Osteoblast (primary cell): ENCODE measurements around the gene TNFRSF14. TPM values are rescaled to one million over a fixed set of nuclear protein-coding genes. Genes with fewer than 3 reads are reported as not detected.

ENCODE experiments used
- DNase-seq: peaks from one replicate; pipeline ENCODE4 v3.0.0; 2011; ENCODE audit warnings: low spot score, mixed read lengths; ENCODE audit not compliant: insufficient read length; ENCODE audit errors: missing footprints
- H2AFZ ChIP-seq: 2 replicates; pipeline ENCODE4 v1.6.0; 2011; ENCODE audit warnings: mild to moderate bottlenecking, low read length
- H3K27ac ChIP-seq: 2 replicates; pipeline ENCODE4 v1.5.1; 2011; ENCODE audit warnings: mild to moderate bottlenecking, low read depth, low read length, moderate library complexity
- H3K27me3 ChIP-seq: 2 replicates; pipeline ENCODE4 v1.6.0; 2012; ENCODE audit warnings: mild to moderate bottlenecking, control low read depth, inconsistent platforms, low read length, moderate library complexity; ENCODE audit not compliant: insufficient read depth
- H3K36me3 ChIP-seq: 2 replicates; pipeline ENCODE4 v1.5.1; 2011; ENCODE audit warnings: mild to moderate bottlenecking, low read length, control low read depth, moderate library complexity; ENCODE audit not compliant: insufficient read depth
- H3K4me1 ChIP-seq: 2 replicates; pipeline ENCODE4 v1.5.1; 2011; ENCODE audit warnings: mild to moderate bottlenecking, low read length, control low read depth, moderate library complexity; ENCODE audit not compliant: insufficient read depth
- H3K4me2 ChIP-seq: 2 replicates; pipeline ENCODE4 v1.6.0; 2011; ENCODE audit warnings: mild to moderate bottlenecking, low read length; ENCODE audit not compliant: insufficient read depth
- H3K4me3 ChIP-seq: fragments of 200-600 bp; sonication (generic); 3 replicates; pipeline ENCODE4 v1.5.1; 2012; ENCODE audit warnings: mild to moderate bottlenecking, low read length, inconsistent platforms; ENCODE audit not compliant: insufficient read depth
- H3K79me2 ChIP-seq: 2 replicates; pipeline ENCODE4 v1.6.0; 2012; ENCODE audit warnings: mild to moderate bottlenecking, low read length, control low read depth, inconsistent platforms; ENCODE audit not compliant: insufficient read depth
- H3K9me3 ChIP-seq: 2 replicates; pipeline ENCODE4 v1.5.1; 2011; ENCODE audit warnings: low read depth, low read length, control low read depth
- H4K20me1 ChIP-seq: 2 replicates; pipeline ENCODE4 v1.6.0; 2012; ENCODE audit warnings: mild to moderate bottlenecking, low read length, control low read depth; ENCODE audit not compliant: insufficient read depth
- total RNA-seq: library from RNA; depleted of rRNA; stranded (reverse); fragments of >200 nt; gene quantifications from 2 replicates; pipeline ENCODE4 v1.2.3, GENCODE V29; 2012
- TF ChIP-seq, protein P1 (sequence below): IDR thresholded peaks from 2 replicates; pipeline ENCODE4 v1.5.1; 2011; ENCODE audit warnings: mild to moderate bottlenecking, low read depth, low read length, moderate library complexity; ENCODE audit errors: extremely low read depth

Gene TNFRSF14
- total RNA-seq, 1 donor = 36.6 TPM

DNA sequence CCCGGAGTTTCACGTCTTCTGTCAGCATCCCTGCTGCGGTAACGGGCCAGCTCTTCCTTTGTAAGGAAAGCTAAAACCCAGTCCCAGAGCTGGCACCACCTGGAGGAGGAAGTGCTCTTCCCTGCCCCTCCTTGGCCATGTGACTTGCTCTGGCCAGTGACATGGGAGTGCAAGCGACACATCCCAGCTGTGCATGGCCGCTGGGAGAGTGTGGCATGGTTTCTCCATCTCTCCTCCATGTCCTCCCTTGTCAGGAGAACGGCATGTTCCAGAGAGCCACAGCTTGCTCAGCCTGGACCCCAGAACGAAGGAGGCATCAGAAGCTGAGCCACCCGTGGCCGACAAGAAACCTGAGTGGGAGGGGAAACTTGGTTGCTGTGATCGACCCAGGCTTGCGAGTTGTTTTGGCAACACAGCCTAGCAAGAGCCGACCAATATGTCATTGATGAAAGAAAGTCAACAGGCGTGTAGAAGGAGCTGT lies 27.7 kb downstream of the TNFRSF14 start:
- no peaks in the 10 kb centered on the region for H3K36me3 ChIP-seq
- no peaks in the 10 kb centered on the region for H3K27me3 ChIP-seq
- peaks cover 8% of the 10 kb centered on the region for H3K4me1 ChIP-seq
- no peak overlapping the region for H2AFZ ChIP-seq
- H4K20me1 ChIP-seq = no peaks in the 10 kb centered on the region
- H3K4me3 ChIP-seq = no peak overlapping the region
- DNase-seq = peak; percentile 69
- TF ChIP-seq, protein P1, sequence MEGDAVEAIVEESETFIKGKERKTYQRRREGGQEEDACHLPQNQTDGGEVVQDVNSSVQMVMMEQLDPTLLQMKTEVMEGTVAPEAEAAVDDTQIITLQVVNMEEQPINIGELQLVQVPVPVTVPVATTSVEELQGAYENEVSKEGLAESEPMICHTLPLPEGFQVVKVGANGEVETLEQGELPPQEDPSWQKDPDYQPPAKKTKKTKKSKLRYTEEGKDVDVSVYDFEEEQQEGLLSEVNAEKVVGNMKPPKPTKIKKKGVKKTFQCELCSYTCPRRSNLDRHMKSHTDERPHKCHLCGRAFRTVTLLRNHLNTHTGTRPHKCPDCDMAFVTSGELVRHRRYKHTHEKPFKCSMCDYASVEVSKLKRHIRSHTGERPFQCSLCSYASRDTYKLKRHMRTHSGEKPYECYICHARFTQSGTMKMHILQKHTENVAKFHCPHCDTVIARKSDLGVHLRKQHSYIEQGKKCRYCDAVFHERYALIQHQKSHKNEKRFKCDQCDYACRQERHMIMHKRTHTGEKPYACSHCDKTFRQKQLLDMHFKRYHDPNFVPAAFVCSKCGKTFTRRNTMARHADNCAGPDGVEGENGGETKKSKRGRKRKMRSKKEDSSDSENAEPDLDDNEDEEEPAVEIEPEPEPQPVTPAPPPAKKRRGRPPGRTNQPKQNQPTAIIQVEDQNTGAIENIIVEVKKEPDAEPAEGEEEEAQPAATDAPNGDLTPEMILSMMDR = no peak
- no peak overlapping the region for H3K4me2 ChIP-seq
- no peaks in the 10 kb centered on the region for H3K9me3 ChIP-seq
- H3K79me2 ChIP-seq = peaks cover 4% of the 10 kb centered on the region
- no peak overlapping the region for H3K27ac ChIP-seq

DNA sequence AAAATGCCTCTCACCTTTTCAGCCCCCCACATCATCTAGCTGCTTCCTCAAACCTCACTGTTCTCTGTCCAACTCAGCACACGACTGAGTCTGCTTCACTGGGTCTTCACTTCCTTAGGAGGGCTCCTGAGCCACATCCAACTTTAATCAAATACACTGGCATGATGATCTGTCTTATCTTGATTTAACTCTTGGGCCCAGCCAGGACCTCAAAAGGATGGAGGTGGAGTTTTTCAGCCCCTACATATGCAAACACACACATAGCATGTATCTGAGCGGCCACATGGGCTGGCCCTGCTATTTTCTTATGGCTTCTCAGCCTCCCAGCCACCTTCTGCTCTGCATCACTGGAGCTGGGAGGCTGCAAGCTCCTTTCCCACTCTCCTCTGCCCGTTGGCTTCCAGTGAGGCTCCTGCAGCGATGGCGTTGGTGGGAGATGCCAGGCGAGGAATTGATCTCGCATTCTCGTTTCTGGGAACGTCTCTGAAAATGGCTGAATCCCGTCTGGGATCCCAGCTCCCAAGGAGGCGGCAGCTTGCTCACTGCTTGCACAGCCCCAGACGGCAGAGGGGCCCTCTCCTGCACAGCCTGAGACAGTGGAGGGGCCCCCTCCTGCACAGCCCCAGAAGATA lies 28.6 kb downstream of the TNFRSF14 start:
- Histone ChIP-seq H3K36me3 (no peaks in the 10 kb centered on the region), H3K4me3 (peak overlapping the region; percentile 86), H3K9me3 (no peaks in the 10 kb centered on the region), H3K4me2 (peak overlapping the region; percentile 96), H3K79me2 (peaks cover 4% of the 10 kb centered on the region), H3K27ac (no peak overlapping the region), H3K4me1 (peaks cover 8% of the 10 kb centered on the region), H4K20me1 (no peaks in the 10 kb centered on the region), H2AFZ (peak overlapping the region; percentile 3), H3K27me3 (no peaks in the 10 kb centered on the region)
- TF ChIP-seq, protein P1 = no peak
- peak; percentile 74 for DNase-seq

DNA sequence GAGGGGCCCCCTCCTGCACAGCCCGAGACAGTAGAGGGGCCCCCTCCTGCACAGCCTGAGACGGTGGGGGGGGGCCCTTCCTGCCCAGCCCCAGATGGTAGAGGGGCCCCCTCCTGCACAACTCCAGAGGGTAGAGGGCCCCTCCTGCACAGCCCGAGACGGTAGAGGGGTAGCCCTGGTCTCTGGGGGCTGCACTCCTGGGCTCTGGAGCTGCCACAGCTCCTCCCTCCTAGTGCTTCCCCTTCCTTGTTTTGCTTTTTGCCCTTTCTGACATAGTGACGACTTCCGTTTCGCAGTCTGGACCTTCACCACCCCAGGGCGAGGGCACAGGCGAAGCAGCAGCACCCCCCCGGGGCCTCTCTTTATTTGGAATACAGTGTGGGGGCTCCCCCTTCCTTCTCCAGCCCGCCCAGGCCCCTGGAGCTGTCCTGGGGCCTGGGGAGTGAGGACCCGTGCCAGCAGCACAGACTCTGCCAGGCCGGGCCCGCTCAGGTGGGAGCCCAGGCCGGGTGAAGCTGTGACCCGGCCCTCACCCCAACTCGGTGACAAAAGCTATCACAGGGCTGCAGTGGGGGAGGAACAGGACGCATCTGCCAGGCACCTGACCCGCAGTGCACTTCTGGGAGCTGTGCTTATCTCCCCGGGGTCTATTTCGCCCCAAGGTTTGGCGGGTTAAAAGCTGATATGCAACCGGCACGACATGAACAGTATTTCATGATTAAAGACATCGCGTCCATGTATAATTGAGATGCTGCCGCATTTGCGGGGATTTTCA lies 29.3 kb downstream of the TNFRSF14 start:
- TF ChIP-seq, protein P1 = no peak
- Histone ChIP-seq H3K27ac (peak overlapping the region; percentile 37), H3K27me3 (no peaks in the 10 kb centered on the region), H3K9me3 (no peaks in the 10 kb centered on the region), H4K20me1 (no peaks in the 10 kb centered on the region), H3K4me1 (peaks cover 8% of the 10 kb centered on the region), H3K36me3 (no peaks in the 10 kb centered on the region), H3K79me2 (peaks cover 4% of the 10 kb centered on the region), H3K4me3 (peak overlapping the region; percentile 86), H2AFZ (peak overlapping the region; percentile 88), H3K4me2 (peak overlapping the region; percentile 96)
- peak; percentile 95 for DNase-seq
